Body of pancreas (tissue), 4 donors: ENCODE results near the gene PNPLA3.

ENCODE experiments used
- POLR2A ChIP-seq, 3 donors: fragments of 450-650 bp; IDR thresholded peaks; one replicate each; pipeline ENCODE4 v1.6.1; 2016; ENCODE audit warnings: antibody characterized with exemption in 3 of 3, mild to moderate bottlenecking in 2 of 3
- TF ChIP-seq, protein P1 (sequence below), 7 experiments: fragments of 450-650 bp in 4 of 7; fragments of 200-600 bp in 3 of 7; sonication (generic) in 3 of 7; IDR thresholded peaks; one replicate each; pipeline ENCODE4 v1.5.1; 2016 to 2019; ENCODE audit warnings: antibody characterized with exemption in 7 of 7

DNA sequence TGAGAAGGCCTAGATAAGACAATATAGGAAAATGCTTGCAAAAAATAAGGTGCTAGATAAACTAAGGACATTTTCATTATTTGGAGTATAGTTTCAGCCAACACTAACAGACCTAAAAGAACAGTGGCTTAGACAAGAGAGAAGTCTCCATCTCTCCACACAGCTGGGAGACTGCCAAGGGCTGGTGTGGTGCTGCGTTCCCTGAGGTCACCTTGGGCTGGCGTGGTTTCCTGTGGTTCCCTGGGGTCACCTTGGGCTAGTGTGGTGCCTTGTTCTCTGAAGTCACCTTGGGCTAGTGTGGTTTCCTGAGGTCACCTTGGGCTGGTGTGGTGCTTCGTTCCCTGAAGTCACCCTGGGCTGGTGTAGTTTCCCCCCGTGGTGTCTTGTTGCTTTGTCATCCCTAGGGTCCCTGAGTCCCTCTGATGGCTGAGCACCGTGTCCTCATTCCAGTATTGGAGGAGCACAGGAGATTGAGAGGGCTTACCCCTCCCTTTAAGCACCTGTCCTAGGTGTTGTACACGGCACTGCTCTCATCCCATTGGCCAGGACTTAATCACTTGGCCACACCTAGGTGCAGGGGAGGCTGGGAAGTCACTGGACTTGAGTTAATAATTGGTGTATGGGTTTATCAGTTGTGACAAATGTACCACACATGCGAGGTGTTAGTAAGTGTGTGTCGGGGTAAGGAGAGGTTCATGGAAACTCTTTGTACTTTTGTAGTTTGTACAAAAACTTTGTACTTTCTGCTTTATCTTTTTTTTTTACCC, 46.6 kb downstream of the PNPLA3 start:
- TF ChIP-seq, protein P1, sequence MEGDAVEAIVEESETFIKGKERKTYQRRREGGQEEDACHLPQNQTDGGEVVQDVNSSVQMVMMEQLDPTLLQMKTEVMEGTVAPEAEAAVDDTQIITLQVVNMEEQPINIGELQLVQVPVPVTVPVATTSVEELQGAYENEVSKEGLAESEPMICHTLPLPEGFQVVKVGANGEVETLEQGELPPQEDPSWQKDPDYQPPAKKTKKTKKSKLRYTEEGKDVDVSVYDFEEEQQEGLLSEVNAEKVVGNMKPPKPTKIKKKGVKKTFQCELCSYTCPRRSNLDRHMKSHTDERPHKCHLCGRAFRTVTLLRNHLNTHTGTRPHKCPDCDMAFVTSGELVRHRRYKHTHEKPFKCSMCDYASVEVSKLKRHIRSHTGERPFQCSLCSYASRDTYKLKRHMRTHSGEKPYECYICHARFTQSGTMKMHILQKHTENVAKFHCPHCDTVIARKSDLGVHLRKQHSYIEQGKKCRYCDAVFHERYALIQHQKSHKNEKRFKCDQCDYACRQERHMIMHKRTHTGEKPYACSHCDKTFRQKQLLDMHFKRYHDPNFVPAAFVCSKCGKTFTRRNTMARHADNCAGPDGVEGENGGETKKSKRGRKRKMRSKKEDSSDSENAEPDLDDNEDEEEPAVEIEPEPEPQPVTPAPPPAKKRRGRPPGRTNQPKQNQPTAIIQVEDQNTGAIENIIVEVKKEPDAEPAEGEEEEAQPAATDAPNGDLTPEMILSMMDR (IDR thresholded peaks at IDR 0.05): no peak
- no peak for TF ChIP-seq POLR2A (IDR thresholded peaks at IDR 0.05)
